ENCODE measurements around the gene DENND6B.
"Not testable (repeated sequence)": the region's sequence is repeated elsewhere in the genome, so short reads cannot be mapped to it uniquely, and the experiment has no call there.

DENND6B gene

GRCh38 chr22:50338042-50338573 lies 11.3 kb upstream of the DENND6B start:
- DNase-seq: no peak

DNA sequence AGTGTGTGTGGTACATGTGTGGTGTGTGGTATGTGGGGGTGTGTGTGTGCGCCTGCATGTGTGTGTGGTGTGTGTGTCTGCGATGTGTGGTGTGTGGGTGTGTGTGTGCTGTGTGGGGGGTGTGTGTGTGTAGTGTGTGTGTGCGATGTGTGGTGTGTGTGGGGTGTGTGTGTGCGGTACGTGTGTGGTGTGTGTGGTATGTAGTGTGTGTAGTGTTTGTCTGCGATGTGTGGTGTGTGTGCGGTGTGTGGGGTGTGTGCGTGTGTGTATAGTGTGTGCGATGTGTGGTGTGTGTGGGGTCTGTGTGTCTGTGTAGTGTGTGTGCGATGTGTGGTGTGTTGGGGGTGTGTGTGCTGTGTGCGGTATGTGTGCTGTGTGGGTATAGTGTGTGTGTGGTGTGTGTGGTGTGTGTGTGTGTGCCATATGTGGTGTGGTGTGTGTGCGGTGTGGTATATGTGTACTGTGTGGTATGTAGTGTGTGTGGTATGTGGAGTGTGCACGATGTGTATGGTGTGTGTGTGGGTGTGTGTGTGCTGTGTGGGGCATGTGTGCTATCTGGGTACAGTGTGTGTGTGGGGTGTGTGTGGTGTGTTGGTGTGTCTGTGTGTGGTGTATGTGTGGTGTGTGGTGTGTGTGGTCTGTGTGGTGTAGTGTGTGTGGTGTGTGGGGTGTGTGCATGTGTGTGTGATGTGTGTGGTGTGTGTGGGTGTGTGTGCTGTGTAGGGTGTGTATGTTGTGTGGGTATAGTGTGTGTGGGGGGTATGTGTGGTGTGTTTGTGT lies 10.6 kb upstream of the DENND6B start:
- DNase-seq: no peak

DNA sequence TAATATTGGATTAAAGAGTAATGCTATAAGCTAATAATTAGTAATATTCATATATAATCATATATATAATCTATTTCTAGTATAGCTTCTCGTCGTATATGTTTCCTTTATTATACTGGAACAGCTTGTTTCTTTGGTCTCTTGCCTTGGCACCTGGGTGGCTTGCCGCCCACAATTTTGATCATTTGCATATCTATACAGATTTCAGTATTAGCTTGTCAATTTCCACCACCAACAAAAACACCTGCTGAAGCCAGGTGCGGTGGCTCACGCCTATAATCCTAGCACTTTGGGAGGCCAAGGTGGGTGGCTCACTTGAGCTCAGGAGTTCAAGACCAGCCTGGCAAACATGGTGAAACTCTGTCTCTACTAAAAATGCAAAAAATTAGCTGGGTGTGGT lies 7.6 kb upstream of the DENND6B start:
- not testable (repeated sequence) for DNase-seq

DNA sequence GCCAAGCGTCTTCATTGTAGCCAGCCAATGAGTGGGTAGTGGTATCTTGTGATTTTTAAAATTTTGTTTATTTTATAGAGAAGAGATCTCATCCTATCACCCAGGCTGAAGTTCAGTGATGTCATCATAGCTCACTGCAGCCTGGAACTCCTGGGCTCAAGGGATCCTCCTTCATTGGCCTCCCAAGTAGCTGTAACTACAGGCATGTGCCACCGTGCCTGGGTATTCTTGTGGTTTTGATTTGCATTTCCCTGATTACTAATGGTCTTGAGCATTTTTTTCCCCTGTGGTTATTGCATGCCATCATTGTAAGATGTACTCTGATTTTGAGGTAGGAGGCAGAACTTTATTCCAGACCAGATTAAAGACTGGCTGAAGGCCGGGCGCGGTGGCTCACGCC lies 2.4 kb upstream of the DENND6B start:
- no peak for DNase-seq

GRCh38 chr22:50327711-50328019 lies 853 bp upstream of the DENND6B start:
- DNase-seq: no peak

GRCh38 chr22:50326225-50326955 lies 422 bp downstream of the DENND6B start:
- DNase-seq: no peak

DNA sequence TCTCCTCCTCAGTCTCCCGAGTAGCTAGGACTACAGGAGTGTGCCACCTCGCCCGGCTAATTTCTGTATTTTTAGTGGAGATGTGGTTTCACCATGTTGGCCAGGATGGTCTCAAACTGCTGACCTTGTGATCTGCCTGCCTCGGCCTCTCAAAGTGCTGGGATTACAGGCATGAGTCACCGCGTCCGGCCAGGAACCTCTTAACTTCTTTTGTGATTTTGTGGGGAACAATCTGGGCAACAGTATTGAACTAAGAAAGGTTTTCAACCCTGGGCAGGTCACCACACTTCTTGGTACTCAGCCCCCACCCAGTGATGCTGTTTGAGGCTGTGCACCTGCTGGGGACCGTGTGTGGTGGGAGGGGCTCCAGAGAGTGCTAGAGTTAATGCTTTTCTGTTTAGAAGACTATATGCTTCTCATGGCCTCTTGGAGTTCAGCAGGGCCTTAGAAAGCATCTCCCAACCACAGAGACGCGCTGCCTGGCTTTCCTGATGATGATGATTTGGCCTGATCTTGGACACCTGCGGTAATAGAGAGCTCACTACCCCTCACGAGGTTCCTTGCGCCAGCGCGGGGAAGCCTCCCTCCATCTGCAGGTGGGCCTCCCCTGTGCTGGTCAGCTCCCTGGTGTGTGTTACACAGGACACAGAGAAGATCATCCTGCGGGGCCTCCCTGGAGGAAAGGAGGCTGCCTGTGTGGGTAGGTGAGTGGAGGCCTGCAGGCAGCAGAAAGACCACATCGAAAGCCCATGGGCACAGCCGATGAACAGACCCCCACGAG lies 1.2 kb downstream of the DENND6B start:
- no peak for DNase-seq

DNA sequence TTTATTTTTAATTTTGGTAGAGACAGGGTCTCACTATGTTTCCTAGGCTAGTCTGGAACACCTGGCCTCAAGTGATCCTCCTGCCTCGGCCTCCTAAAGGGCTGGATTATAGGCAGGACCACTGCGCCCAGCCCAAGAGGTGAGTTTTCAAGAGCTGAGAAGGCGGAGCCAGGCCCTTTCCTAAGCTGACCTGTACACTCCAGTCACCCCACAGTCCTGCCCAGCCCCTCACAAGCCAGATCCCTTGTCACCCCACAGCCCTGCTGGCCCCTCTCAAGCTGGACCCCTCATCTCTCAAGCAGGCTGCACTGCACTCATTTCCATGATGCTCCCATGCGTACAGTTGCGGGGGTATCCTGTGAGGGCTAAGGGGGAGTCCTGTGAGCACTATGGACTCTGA lies 2.9 kb downstream of the DENND6B start:
- DNase-seq: no peak

DNA sequence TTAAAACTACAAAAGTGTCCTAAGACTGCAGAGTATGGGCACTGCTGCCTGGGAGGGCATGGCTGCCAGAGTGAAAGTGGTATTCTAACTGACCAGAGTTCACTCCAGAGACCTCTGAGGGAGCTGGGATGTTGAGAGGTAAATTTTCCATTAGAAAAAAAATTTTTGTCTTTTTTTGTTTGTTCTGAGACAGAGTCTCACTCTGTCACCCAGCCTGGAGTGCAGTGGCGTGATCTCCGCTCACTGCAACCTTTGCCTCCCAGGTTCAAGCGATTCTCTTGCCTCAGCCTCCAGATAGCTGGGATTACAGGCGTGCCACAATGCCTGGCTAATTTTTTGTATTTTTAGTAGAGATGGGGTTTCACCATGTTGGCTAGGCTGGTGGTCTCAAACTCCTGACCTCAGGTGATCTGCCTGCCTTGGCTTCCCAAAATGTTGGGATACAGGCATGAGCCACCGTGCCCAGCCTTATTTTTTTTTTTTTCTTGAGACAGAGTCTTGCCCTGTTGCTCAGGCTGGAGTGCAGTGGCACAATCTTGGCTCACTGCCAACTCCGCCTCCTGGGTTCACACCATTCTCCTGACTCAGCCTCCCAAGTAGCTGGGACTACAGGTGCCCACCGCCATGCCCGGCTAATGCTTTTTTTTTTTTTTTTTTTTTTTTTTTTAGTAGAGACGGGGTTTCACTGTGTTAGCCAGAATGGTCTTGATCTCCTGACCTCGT lies 4.3 kb downstream of the DENND6B start:
- DNase-seq: not testable (repeated sequence)

- no peak for DNase-seq
These were observed 6.0 kb downstream of the DENND6B start for GRCh38 chr22:50320671-50321325.

- no peak for DNase-seq
These were observed 6.7 kb downstream of the DENND6B start for GRCh38 chr22:50320116-50320515.

DNA sequence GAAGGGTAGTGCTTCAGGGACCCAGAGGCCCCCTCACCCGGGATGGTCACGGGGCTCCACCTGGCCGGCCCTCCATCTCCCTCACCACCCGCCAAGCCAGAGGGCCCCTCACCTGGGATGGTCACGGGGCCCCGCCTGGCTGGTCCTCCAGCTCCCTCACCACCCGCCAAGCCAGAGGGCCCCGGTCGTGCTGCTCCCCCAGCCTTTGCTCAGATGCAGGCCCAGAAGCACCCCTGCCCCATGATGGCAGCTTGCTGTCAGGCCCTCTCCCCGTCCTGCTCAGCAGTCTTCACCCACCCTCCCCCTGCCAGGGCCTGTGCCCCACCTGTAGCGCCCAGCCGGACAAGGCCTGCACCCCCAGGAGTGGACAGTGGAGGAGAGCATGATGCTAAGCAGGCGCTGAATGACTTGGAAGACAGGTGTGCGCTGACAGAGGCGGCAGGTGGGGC lies 7.3 kb downstream of the DENND6B start:
- no peak for DNase-seq

DNA sequence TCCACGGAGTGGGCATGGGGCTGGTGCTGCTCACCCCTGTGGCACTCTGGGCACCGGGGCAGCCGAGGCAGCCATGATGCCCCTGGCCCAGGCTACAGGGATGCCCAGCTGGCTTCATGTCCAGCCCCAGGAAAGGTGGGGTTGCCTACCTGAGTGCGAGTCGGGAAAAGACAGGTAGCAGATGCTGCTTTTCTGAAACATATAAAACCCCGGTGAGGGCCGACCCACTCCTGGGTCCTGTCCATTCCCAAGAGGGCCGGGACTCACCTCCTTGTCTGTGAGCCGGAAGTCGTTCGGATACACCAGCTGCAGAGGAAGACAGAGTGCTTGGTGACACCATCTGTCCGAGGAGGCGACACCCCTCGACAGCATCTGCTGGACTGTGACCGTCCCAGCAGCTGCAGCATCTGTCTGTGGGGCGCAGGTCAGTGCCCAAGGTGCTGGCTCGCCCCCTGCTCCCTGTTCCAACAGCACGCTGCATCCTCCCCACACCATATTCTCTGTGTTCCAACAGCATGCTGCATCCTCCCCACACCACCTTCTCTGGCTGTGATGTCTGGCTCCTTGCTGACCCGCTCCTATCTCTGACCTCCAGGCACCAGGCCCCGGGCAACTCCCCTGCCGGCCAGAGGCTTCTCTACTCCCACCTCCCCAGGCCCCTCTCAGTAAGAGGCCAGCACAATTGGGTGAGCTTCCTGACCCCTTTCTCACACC lies 8.0 kb downstream of the DENND6B start:
- DNase-seq: no peak

DNA sequence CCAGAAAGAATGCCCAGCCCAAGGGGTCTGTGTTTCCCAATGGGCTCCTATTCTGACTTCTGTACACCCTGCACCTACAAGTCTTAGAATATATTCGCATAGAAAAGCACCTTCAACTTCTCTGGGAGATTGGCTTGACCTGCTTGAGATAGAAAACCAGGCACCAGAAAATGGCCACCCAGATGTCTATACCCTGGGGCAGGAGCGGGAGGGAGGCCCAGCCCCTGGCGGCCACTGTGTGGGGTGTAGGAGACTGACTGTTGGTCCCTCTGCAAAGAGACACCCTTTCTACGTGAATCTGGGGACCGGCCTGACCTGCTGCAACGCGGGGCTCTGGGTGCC lies 8.5 kb downstream of the DENND6B start:
- no peak for DNase-seq

- DNase-seq: no peak
These were observed 9.1 kb downstream of the DENND6B start for GRCh38 chr22:50317674-50318073.

- DNase-seq: no peak
These were observed 9.6 kb downstream of the DENND6B start for GRCh38 chr22:50317178-50317577.

GRCh38 chr22:50316114-50317065 lies 10.4 kb downstream of the DENND6B start:
- no peak for DNase-seq

GRCh38 chr22:50315289-50316113 lies 11.3 kb downstream of the DENND6B start:
- DNase-seq: no peak

GRCh38 chr22:50314455-50315288 lies 12.1 kb downstream of the DENND6B start:
- DNase-seq: no peak

All from SIG-M5 (cell line).